HCT116 (cell line): ENCODE data around the gene SMTNL1. TPM values are rescaled to one million over a fixed set of nuclear protein-coding genes. Genes with fewer than 3 reads are reported as not detected.

Experiments used
- CEBPB ChIP-seq: IDR thresholded peaks from 2 replicates; pipeline ENCODE4 v1.6.1; 2012; ENCODE audit warnings: low read depth
- EGR1 ChIP-seq: IDR thresholded peaks from 2 replicates; pipeline ENCODE4 v1.6.1; 2012; ENCODE audit warnings: low read depth
- ELF1 ChIP-seq: IDR thresholded peaks from 2 replicates; pipeline ENCODE4 v1.6.1; 2012; ENCODE audit warnings: low read depth, borderline replicate concordance
- EZH2 ChIP-seq: fragments of 200-600 bp; sonication (generic); IDR thresholded peaks from 2 replicates; pipeline ENCODE4 v1.6.1; 2017; ENCODE audit warnings: antibody characterized with exemption, mixed run types
- FOSL1 ChIP-seq: IDR thresholded peaks from 2 replicates; pipeline ENCODE4 v1.6.1; 2012; ENCODE audit warnings: low read depth
- POLR2A ChIP-seq: IDR thresholded peaks from 2 replicates; pipeline ENCODE4 v1.7.0; 2011; ENCODE audit warnings: borderline replicate concordance; ENCODE audit not compliant: insufficient read depth, insufficient read length; ENCODE audit errors: extremely low read depth
- POLR2AphosphoS5 ChIP-seq: IDR thresholded peaks from 2 replicates; pipeline ENCODE4 v1.6.1; 2011; ENCODE audit warnings: mild to moderate bottlenecking, low read depth, low read length, moderate library complexity
- SIN3A ChIP-seq: IDR thresholded peaks from 2 replicates; pipeline ENCODE4 v1.6.1; 2012; ENCODE audit warnings: low read depth
- SRF ChIP-seq: IDR thresholded peaks from 2 replicates; pipeline ENCODE4 v1.6.1; 2012; ENCODE audit warnings: low read depth
- YY1 ChIP-seq: IDR thresholded peaks from 2 replicates; pipeline ENCODE4 v1.6.1; 2011; ENCODE audit warnings: low read length, low read depth, moderate library complexity, mild to moderate bottlenecking; ENCODE audit not compliant: insufficient replicate concordance; ENCODE audit errors: extremely low read depth
- ZFX ChIP-seq: fragments of 450-650 bp; IDR thresholded peaks from 2 replicates; pipeline ENCODE4 v1.6.1; 2017
- total RNA-seq: library from RNA; stranded (reverse); gene quantifications from one replicate; pipeline ENCODE4 v1.2.1, GENCODE V29; 2021; ENCODE audit not compliant: unreplicated experiment
- TF ChIP-seq, protein P1 (sequence below): IDR thresholded peaks from 2 replicates; pipeline ENCODE4 v1.6.1; 2012; ENCODE audit warnings: low read depth
- TF ChIP-seq, protein P2 (sequence below): IDR thresholded peaks from 2 replicates; pipeline ENCODE4 v1.6.1; 2011; ENCODE audit warnings: mild to moderate bottlenecking, low read length, moderate library complexity; ENCODE audit not compliant: insufficient replicate concordance; ENCODE audit errors: extremely low read depth
- TF ChIP-seq, protein P3 (sequence below): IDR thresholded peaks from 2 replicates; pipeline ENCODE4 v1.6.1; 2012

The SMTNL1 gene
- total RNA-seq, 1 experiment from 2014 or later, result not detected

DNA sequence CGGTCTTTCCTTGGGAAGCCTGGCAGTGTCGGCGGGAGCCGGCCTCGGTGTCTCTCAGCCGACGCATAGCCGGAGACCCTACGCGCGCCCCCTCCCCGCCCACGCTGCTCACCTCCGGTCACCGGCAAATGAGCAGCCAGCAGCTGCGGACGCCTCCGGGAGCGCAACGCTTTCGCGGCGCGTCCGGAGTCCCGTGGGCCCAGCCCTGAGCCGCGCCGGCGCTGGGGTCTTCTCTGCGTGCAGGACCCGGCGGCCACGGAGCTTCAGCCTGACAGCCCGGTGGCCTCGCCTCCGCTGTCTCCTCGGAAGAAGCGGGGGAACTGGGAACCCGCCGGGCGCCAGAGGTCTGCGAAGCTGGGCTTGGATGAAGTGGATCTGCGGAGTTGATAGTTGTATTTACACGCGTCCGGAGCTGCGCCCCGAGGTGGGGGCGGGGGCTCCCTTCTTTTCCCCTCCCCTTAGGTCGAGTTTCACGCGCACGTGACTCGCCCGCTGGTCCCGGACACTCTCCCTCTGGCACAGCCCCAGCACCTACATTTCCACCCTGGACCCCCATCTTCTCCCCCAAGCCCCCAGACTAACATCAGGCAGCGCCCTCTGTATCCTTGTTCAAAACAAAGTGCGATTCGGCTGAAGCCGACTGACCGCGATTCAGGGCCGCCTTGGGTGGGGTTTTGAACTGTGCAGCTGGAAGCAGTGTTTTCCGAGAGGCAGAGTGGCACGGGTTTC, 21.9 kb upstream of the SMTNL1 start, which contains the start of gene SLC43A1 (continued):
- TF ChIP-seq, protein P1, sequence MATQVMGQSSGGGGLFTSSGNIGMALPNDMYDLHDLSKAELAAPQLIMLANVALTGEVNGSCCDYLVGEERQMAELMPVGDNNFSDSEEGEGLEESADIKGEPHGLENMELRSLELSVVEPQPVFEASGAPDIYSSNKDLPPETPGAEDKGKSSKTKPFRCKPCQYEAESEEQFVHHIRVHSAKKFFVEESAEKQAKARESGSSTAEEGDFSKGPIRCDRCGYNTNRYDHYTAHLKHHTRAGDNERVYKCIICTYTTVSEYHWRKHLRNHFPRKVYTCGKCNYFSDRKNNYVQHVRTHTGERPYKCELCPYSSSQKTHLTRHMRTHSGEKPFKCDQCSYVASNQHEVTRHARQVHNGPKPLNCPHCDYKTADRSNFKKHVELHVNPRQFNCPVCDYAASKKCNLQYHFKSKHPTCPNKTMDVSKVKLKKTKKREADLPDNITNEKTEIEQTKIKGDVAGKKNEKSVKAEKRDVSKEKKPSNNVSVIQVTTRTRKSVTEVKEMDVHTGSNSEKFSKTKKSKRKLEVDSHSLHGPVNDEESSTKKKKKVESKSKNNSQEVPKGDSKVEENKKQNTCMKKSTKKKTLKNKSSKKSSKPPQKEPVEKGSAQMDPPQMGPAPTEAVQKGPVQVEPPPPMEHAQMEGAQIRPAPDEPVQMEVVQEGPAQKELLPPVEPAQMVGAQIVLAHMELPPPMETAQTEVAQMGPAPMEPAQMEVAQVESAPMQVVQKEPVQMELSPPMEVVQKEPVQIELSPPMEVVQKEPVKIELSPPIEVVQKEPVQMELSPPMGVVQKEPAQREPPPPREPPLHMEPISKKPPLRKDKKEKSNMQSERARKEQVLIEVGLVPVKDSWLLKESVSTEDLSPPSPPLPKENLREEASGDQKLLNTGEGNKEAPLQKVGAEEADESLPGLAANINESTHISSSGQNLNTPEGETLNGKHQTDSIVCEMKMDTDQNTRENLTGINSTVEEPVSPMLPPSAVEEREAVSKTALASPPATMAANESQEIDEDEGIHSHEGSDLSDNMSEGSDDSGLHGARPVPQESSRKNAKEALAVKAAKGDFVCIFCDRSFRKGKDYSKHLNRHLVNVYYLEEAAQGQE, result no peak
- TF ChIP-seq, protein P2, sequence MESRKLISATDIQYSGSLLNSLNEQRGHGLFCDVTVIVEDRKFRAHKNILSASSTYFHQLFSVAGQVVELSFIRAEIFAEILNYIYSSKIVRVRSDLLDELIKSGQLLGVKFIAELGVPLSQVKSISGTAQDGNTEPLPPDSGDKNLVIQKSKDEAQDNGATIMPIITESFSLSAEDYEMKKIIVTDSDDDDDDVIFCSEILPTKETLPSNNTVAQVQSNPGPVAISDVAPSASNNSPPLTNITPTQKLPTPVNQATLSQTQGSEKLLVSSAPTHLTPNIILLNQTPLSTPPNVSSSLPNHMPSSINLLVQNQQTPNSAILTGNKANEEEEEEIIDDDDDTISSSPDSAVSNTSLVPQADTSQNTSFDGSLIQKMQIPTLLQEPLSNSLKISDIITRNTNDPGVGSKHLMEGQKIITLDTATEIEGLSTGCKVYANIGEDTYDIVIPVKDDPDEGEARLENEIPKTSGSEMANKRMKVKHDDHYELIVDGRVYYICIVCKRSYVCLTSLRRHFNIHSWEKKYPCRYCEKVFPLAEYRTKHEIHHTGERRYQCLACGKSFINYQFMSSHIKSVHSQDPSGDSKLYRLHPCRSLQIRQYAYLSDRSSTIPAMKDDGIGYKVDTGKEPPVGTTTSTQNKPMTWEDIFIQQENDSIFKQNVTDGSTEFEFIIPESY, result no peak
- TF ChIP-seq ELF1, result no peak
- TF ChIP-seq, protein P3, sequence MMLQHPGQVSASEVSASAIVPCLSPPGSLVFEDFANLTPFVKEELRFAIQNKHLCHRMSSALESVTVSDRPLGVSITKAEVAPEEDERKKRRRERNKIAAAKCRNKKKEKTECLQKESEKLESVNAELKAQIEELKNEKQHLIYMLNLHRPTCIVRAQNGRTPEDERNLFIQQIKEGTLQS, result no peak
- TF ChIP-seq YY1, result no peak
- TF ChIP-seq EZH2, result no peak
- no peak for TF ChIP-seq CEBPB
- TF ChIP-seq SRF, result no peak
- no peak for TF ChIP-seq FOSL1
- TF ChIP-seq POLR2A, result peak; percentile 64
- peak; percentile 27; the same call in 1 of the 2 replicates for TF ChIP-seq ZFX
- peak; percentile 5; the same call in 1 of the 2 replicates for TF ChIP-seq EGR1
- no peak for TF ChIP-seq SIN3A
- peak; percentile 77 for TF ChIP-seq POLR2AphosphoS5
